SU-DHL-6 (cell line): ENCODE results near the gene SLC25A25.

Experiments used
- H2AFZ ChIP-seq: fragments of 200-600 bp; sonication (generic); 2 replicates; pipeline ENCODE4 v1.6.1; 2014; ENCODE audit warnings: low read depth, mild to moderate bottlenecking, moderate library complexity, mixed read lengths, antibody characterized with exemption, low read length; ENCODE audit not compliant: severe bottlenecking
- H3F3A ChIP-seq: fragments of 200-600 bp; shearing (Covaris generic); 2 replicates; pipeline ENCODE4 v1.6.0; 2016; ENCODE audit warnings: antibody characterized with exemption, mild to moderate bottlenecking; ENCODE audit not compliant: insufficient read depth
- H3K27ac ChIP-seq: fragments of 200-600 bp; sonication (generic); 2 replicates; pipeline ENCODE4 v1.5.1; 2016; ENCODE audit warnings: low read depth, mild to moderate bottlenecking, low read length, moderate library complexity, mixed read lengths
- H3K27me3 ChIP-seq: fragments of 200-600 bp; sonication (generic), shearing (Covaris generic); 2 replicates; pipeline ENCODE4 v1.6.0; 2014; ENCODE audit warnings: mild to moderate bottlenecking, low read length
- H3K36me3 ChIP-seq: fragments of 200-600 bp; sonication (generic); 2 replicates; pipeline ENCODE4 v1.6.1; 2014; ENCODE audit warnings: mild to moderate bottlenecking, low read length, mixed read lengths
- H3K4me2 ChIP-seq: fragments of 300-600, 200-600 bp; shearing (Covaris generic), sonication (generic); 2 replicates; pipeline ENCODE4 v1.6.0; 2014; ENCODE audit warnings: low read length, low read depth, mild to moderate bottlenecking; ENCODE audit not compliant: poor library complexity, severe bottlenecking
- H3K4me3 ChIP-seq: fragments of 200-600 bp; sonication (generic); 2 replicates; pipeline ENCODE4 v1.5.1; 2014; ENCODE audit warnings: antibody characterized with exemption, low read length, mild to moderate bottlenecking, mixed read lengths; ENCODE audit not compliant: insufficient read depth, poor library complexity, severe bottlenecking
- H3K79me2 ChIP-seq: fragments of 200-600 bp; sonication (generic); 2 replicates; pipeline ENCODE4 v1.6.1; 2014; ENCODE audit warnings: mild to moderate bottlenecking, low read length, moderate library complexity; ENCODE audit not compliant: insufficient read depth
- H3K9ac ChIP-seq: fragments of 200-600 bp; sonication (generic); 2 replicates; pipeline ENCODE4 v1.7.0; 2014; ENCODE audit warnings: mild to moderate bottlenecking, low read length
- H3K9me2 ChIP-seq: fragments of 200-600 bp; sonication (generic); replicated peaks from 2 replicates; pipeline ENCODE4 v1.6.1; 2014; ENCODE audit warnings: low read length; ENCODE audit not compliant: insufficient read depth
- H3K9me3 ChIP-seq: fragments of 200-600 bp; sonication (generic); 2 replicates; pipeline ENCODE4 v1.6.1; 2014; ENCODE audit warnings: low read length, mixed read lengths; ENCODE audit not compliant: insufficient read depth
- H4K20me1 ChIP-seq: fragments of 200-600 bp; sonication (generic); 2 replicates; pipeline ENCODE4 v1.6.1; 2014; ENCODE audit warnings: low read depth, mild to moderate bottlenecking, antibody characterized with exemption, low read length, moderate library complexity, mixed read lengths
- CTCF ChIP-seq: fragments of 200-600 bp; sonication (generic); IDR thresholded peaks from one replicate; pipeline ENCODE4 v1.5.1; 2017; ENCODE audit warnings: antibody characterized with exemption, mild to moderate bottlenecking, low read length, moderate library complexity; ENCODE audit not compliant: insufficient read depth, poor library complexity, severe bottlenecking
- EZH2phosphoT487 ChIP-seq: fragments of 200-600 bp; sonication (generic), shearing (Covaris generic); conservative IDR thresholded peaks from 2 replicates; pipeline ENCODE4 v1.6.1; 2018; ENCODE audit warnings: mild to moderate bottlenecking, antibody characterized with exemption, low read length, moderate library complexity, mixed read lengths

Gene SLC25A25

DNA sequence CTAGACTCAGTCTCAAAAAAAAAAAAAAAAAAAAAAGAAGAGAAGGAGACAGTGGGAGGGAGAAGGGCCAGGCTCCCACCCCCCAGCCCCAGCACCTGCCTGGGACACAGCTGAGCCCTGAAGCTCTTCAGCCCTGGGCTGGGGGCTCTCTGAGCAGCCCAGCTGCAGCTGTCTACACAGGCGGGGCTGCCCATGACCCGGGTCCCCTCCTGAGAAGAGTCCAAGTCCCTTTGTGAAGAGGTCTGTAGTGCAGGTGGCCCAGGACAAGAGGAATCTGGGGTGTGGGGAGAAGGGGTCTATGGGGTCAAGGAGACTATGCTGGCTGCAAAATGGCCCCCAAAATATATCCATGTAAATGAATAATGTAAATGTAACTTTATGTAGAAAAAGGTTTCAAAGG is 74.6 kb downstream of the SLC25A25 start:
- no peaks in the 10 kb centered on the region for H3K36me3 ChIP-seq
- no peak overlapping the region for H3K9ac ChIP-seq
- H3F3A ChIP-seq: no peaks in the 10 kb centered on the region
- TF ChIP-seq EZH2phosphoT487 (no peak), CTCF (no peak)
- no peaks in the 10 kb centered on the region for H3K9me3 ChIP-seq
- no peaks in the 10 kb centered on the region for H3K9me2 ChIP-seq
- H3K4me3 ChIP-seq: no peak overlapping the region
- no peak overlapping the region for H3K27ac ChIP-seq
- no peaks in the 10 kb centered on the region for H3K79me2 ChIP-seq
- no peaks in the 10 kb centered on the region for H4K20me1 ChIP-seq
- H3K27me3 ChIP-seq: no peaks in the 10 kb centered on the region
- no peak overlapping the region for H3K4me2 ChIP-seq
- H2AFZ ChIP-seq: no peak overlapping the region

DNA sequence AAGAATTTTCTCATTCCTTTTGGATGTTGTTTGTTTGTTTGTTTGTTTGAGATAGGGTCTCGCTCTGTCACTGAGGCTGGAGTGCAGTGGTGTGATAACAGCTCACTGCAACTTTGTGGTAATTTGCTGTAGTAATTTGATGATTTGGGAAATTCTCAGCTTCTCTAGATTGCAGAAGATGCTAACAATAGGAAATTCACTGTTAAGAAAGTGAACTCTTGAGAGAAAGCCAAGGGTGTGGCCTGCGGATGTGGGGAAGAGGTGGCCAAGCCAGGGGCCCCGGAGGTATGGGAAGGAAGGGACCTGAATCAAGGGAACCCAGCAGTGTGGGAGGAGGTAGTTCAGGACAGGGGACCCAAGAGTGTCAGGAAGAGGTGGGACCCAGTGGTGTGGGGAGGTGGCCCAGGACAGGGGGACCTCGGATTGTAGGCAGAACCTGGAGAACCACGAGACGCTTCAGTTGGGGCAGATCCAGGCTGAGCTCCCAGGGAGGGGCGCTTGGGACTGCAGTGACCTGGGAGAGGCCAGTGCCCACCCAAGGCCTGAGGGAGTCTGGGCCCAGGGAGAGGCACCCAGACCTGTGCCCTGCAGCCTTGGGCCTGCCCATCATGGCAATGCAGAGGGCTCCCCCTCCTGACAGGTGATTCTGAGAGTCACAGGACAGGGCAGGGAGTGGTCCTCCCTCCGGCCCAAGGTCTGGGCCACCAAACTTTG is 75.7 kb downstream of the SLC25A25 start:
- Histone ChIP-seq H3K9ac (no peak overlapping the region), H3K4me2 (no peak overlapping the region), H3K9me2 (no peaks in the 10 kb centered on the region), H3K36me3 (no peaks in the 10 kb centered on the region), H2AFZ (no peak overlapping the region), H3K27me3 (no peaks in the 10 kb centered on the region), H3K27ac (no peak overlapping the region), H3K79me2 (no peaks in the 10 kb centered on the region), H3F3A (no peaks in the 10 kb centered on the region), H3K4me3 (no peak overlapping the region), H4K20me1 (no peaks in the 10 kb centered on the region), H3K9me3 (no peaks in the 10 kb centered on the region)
- TF ChIP-seq CTCF (no peak), EZH2phosphoT487 (no peak)

DNA sequence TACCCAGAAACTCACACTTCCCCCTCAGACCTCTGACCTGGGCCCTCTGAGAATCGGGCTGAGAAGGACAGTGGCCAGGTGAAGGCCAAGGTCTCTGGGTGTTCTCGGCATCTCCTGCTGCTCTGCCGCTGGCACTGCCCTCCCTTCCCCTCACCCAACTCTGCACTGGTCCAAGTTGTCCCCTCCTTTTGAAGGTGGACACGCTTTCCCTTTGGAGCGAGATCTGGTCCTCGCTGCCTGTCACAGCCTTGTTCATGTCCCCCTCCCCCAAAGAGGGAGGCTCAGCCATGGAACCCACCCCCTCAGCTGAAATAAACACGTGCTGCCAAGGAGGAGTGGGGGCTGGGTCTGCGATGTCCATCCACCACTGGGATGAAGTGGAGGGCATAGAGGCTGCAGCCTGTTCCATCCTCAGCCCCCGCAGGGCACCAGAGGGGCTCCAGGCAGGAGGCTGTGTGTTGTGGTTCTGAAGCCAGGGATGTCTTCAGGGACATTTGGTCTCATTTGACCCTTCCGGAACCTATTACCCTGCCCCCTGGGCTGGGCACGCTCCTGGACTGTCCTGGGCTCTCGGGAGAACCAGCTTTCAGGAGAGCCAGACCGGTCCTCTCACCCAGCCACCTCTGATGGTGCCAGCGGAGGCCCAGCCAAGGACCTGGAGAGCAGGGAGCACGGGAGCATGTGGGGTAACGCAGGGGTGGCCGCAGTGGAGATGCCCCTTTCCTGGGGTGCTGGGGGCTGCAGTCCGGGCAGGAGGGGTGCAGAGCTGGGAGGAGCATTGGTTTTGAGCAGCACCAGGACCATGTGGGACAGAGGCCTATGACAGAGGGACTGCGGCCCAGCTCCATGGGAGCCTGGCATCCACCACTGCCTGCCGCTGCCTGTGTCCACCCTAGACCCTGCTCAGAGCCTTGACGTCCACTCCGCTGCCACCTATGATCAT is 76.5 kb downstream of the SLC25A25 start:
- Histone ChIP-seq H3K9ac (no peak overlapping the region), H2AFZ (no peak overlapping the region), H3K36me3 (no peaks in the 10 kb centered on the region), H3K27me3 (no peaks in the 10 kb centered on the region), H3K79me2 (no peaks in the 10 kb centered on the region), H3K27ac (no peak overlapping the region), H3K4me2 (no peak overlapping the region), H3F3A (no peaks in the 10 kb centered on the region), H4K20me1 (no peaks in the 10 kb centered on the region), H3K9me2 (no peaks in the 10 kb centered on the region), H3K9me3 (no peaks in the 10 kb centered on the region), H3K4me3 (no peak overlapping the region)
- TF ChIP-seq CTCF (no peak), EZH2phosphoT487 (no peak)
